Measurements from ENCODE around the gene RACGAP1. TPM values are rescaled to one million over a fixed set of nuclear protein-coding genes. Genes with fewer than 3 reads are reported as not detected.

Gene RACGAP1
- polyA plus RNA-seq, 1 of the 3 experiments (the other 2 are of a cell fraction), result 21.5 TPM

DNA sequence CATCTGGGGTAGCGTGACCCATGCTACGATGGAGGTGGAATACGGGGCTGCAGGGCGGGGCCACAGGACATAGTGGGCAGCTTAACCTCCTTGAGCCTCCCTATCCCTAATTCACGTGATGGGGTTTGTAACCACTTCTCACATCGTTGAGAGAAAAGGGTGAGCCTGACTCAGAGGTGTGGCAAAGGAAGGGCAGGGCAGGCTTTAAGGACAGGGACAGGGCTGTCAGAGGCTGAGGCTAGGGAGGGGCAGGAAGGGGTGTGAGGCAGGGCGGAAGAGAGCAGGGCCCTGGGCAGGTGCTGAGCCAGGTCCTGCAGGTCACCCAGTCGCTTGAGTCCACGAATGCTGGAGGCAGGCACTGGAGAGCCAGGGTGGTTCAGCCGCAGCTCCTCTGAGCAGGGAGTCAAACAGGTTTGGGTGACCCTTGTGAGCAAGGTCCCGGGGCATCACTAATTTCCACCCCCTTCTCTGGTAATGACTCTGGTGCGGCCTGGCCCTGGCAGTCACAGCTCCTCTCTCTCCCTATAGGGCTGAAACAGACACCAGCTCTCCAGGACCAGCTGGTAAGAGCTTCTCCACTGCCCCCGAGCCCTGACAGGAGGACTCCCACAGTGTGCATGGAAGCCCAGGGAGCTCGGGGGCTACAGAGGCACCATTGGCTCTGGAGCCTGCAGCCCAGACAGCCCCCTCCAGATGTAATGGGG lies 82.2 kb downstream of the RACGAP1 start:
- no peaks in the 10 kb centered on the region for H3K9me2 ChIP-seq
- WGBS (ENCODE audit: low lambda C conversion rate), result 92% methylated on average over 8 of the region's 14 CpGs
- ChIA-PET CTCF (interaction anchor here (0.6 to 3.5 kb wide), 14 partner anchors 11 to 127 kb away, joined by 3 to 28 read pairs (median 4); partner anchors contain the start of gene FAIM2), POLR2A (no interaction called here)
- peaks cover 0 to 4% of the 10 kb centered on the region in 2 experiments; a peak in 1 of 4 replicates for H3K4me1 ChIP-seq (ENCODE audit: control insufficient read depth in 1 of 2, insufficient read depth in 2 of 2, low read depth in 1 of 2, low read length in 1 of 2)
- no peak overlapping the region for H3K4me2 ChIP-seq
- H4K20me1 ChIP-seq (ENCODE audit: insufficient read depth), result no peaks in the 10 kb centered on the region
- no peak for DNase-seq
- no peak overlapping the region for H3K9ac ChIP-seq
- no peaks in the 10 kb centered on the region for H3K36me3 ChIP-seq (replicated peaks in 1 of 2; ENCODE audit: control insufficient read depth in 1 of 2, insufficient read depth in 2 of 2, low read length in 1 of 2)
- H3K27me3 ChIP-seq (ENCODE audit: insufficient read depth), result no peaks in the 10 kb centered on the region
- no peak for TF ChIP-seq TAF1 (IDR thresholded peaks at IDR 0.05; ENCODE audit: borderline replicate concordance, low read depth, low read length)
- no peak for TF ChIP-seq NRF1 (IDR thresholded peaks at IDR 0.05; ENCODE audit: low read depth, low read length)
- TF ChIP-seq, protein P1, sequence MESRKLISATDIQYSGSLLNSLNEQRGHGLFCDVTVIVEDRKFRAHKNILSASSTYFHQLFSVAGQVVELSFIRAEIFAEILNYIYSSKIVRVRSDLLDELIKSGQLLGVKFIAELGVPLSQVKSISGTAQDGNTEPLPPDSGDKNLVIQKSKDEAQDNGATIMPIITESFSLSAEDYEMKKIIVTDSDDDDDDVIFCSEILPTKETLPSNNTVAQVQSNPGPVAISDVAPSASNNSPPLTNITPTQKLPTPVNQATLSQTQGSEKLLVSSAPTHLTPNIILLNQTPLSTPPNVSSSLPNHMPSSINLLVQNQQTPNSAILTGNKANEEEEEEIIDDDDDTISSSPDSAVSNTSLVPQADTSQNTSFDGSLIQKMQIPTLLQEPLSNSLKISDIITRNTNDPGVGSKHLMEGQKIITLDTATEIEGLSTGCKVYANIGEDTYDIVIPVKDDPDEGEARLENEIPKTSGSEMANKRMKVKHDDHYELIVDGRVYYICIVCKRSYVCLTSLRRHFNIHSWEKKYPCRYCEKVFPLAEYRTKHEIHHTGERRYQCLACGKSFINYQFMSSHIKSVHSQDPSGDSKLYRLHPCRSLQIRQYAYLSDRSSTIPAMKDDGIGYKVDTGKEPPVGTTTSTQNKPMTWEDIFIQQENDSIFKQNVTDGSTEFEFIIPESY (IDR thresholded peaks at IDR 0.05; ENCODE audit: borderline replicate concordance, low read depth), result no peak
- no peak for TF ChIP-seq GATA2 (CRISPR knock-in tag; IDR thresholded peaks at IDR 0.05)
- TF ChIP-seq, protein P2, sequence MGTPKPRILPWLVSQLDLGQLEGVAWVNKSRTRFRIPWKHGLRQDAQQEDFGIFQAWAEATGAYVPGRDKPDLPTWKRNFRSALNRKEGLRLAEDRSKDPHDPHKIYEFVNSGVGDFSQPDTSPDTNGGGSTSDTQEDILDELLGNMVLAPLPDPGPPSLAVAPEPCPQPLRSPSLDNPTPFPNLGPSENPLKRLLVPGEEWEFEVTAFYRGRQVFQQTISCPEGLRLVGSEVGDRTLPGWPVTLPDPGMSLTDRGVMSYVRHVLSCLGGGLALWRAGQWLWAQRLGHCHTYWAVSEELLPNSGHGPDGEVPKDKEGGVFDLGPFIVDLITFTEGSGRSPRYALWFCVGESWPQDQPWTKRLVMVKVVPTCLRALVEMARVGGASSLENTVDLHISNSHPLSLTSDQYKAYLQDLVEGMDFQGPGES (IDR thresholded peaks at IDR 0.05; ENCODE audit: low read depth, low read length), result no peak
- TF ChIP-seq, protein P3, sequence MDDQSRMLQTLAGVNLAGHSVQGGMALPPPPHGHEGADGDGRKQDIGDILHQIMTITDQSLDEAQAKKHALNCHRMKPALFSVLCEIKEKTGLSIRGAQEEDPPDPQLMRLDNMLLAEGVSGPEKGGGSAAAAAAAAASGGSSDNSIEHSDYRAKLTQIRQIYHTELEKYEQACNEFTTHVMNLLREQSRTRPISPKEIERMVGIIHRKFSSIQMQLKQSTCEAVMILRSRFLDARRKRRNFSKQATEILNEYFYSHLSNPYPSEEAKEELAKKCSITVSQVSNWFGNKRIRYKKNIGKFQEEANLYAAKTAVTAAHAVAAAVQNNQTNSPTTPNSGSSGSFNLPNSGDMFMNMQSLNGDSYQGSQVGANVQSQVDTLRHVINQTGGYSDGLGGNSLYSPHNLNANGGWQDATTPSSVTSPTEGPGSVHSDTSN (IDR thresholded peaks at IDR 0.05), result no peak
- no peak overlapping the region for H2AFZ ChIP-seq (ENCODE audit: low read depth)
- H3K9me3 ChIP-seq, result no peaks in the 10 kb centered on the region
- H3K79me2 ChIP-seq (ENCODE audit: insufficient read depth), result no peaks in the 10 kb centered on the region
- H3K4me3 ChIP-seq (ENCODE audit: low read depth in 2 of 2, low read length in 1 of 2), result no peak overlapping the region
- H3K27ac ChIP-seq (ENCODE audit: low read depth in 2 of 2, low read length in 1 of 2), result no peak overlapping the region
- H3F3A ChIP-seq (replicated peaks; ENCODE audit: insufficient read depth), result no peaks in the 10 kb centered on the region

DNA sequence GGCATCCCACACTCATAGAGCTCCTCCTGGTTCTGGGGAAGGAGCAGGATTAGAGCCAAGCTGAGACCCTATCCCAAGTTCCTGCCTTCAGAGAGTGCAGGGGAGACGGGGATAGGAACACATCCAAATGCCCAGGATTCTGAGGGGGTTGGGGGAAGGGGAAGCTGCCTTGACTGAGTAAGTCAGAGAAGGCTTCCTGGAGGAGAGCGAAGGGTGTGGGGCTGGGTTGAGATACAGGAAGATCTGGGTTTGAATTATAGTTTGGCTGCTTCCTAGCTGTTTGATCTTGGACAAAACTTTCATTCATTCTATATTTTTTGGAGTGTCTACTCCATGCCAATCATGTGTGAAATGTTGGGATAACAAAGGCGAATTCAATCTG lies 82.8 kb downstream of the RACGAP1 start:
- Histone ChIP-seq H3K4me3 (ENCODE audit: low read depth in 2 of 2, low read length in 1 of 2) (no peak overlapping the region), H2AFZ (ENCODE audit: low read depth) (no peak overlapping the region), H3K9ac (no peak overlapping the region), H3F3A (replicated peaks; ENCODE audit: insufficient read depth) (no peaks in the 10 kb centered on the region), H3K9me2 (no peaks in the 10 kb centered on the region), H3K27me3 (ENCODE audit: insufficient read depth) (no peaks in the 10 kb centered on the region), H3K9me3 (no peaks in the 10 kb centered on the region), H4K20me1 (ENCODE audit: insufficient read depth) (no peaks in the 10 kb centered on the region), H3K4me2 (no peak overlapping the region), H3K4me1 (ENCODE audit: control insufficient read depth in 1 of 2, insufficient read depth in 2 of 2, low read depth in 1 of 2, low read length in 1 of 2) (peaks cover 0 to 7% of the 10 kb centered on the region in 2 experiments; a peak in 1 of 4 replicates), H3K27ac (ENCODE audit: low read depth in 2 of 2, low read length in 1 of 2) (no peak overlapping the region), H3K79me2 (ENCODE audit: insufficient read depth) (no peaks in the 10 kb centered on the region), H3K36me3 (replicated peaks in 1 of 2; ENCODE audit: control insufficient read depth in 1 of 2, insufficient read depth in 2 of 2, low read length in 1 of 2) (no peaks in the 10 kb centered on the region)
- ChIA-PET CTCF (interaction anchor here (0.8 to 3.5 kb wide), 10 partner anchors 17 to 128 kb away, joined by 3 to 28 read pairs (median 6); no protein-coding TSS in a partner anchor), POLR2A (no interaction called here)
- no peak for DNase-seq
- WGBS (ENCODE audit: low lambda C conversion rate), result 90% methylated on average over 3 of the region's 3 CpGs
- no peak for TF ChIP-seq CHD2 (IDR thresholded peaks at IDR 0.05; ENCODE audit: low read length, partially characterized antibody)
- no peak for TF ChIP-seq GATA2 (CRISPR knock-in tag; IDR thresholded peaks at IDR 0.05)
- TF ChIP-seq MXI1 (IDR thresholded peaks at IDR 0.05; ENCODE audit: low read depth, low read length), result no peak
